HCT116 (cell line): ENCODE measurements around the gene VPS25.

Experiments
- EZH2 ChIP-seq: fragments of 200-600 bp; sonication (generic); IDR thresholded peaks from 2 replicates; pipeline ENCODE4 v1.6.1; 2017; ENCODE audit warnings: antibody characterized with exemption, mixed run types
- POLR2A ChIP-seq: IDR thresholded peaks from 2 replicates; pipeline ENCODE4 v1.7.0; 2011; ENCODE audit warnings: borderline replicate concordance; ENCODE audit not compliant: insufficient read depth, insufficient read length; ENCODE audit errors: extremely low read depth
- POLR2AphosphoS5 ChIP-seq: IDR thresholded peaks from 2 replicates; pipeline ENCODE4 v1.6.1; 2011; ENCODE audit warnings: mild to moderate bottlenecking, low read depth, low read length, moderate library complexity
- RAD21 ChIP-seq: IDR thresholded peaks from 2 replicates; pipeline ENCODE4 v1.6.1; 2012; ENCODE audit warnings: low read depth, mild to moderate bottlenecking
- TF ChIP-seq, protein P1 (sequence below), 3 experiments: fragments of 200-600 bp in 1 of 3; sonication (generic) in 1 of 3; IDR thresholded peaks in 2 of 3; conservative IDR thresholded peaks in 1 of 3; 2 replicates each; pipeline ENCODE4 v1.5.1; 2012 to 2017; ENCODE audit warnings: low read depth in 2 of 3, low read length in 2 of 3, antibody characterized with exemption in 1 of 3, borderline replicate concordance in 1 of 3, control low read depth in 1 of 3, mild to moderate bottlenecking in 1 of 3, mixed read lengths in 1 of 3, mixed run types in 1 of 3, moderate library complexity in 1 of 3; ENCODE audit not compliant: insufficient read depth in 1 of 3
- TF ChIP-seq, protein P2 (sequence below): IDR thresholded peaks from 2 replicates; pipeline ENCODE4 v1.6.1; 2012; ENCODE audit warnings: low read depth
- TF ChIP-seq, protein P3 (sequence below): IDR thresholded peaks from 2 replicates; pipeline ENCODE4 v1.6.1; 2012

DNA sequence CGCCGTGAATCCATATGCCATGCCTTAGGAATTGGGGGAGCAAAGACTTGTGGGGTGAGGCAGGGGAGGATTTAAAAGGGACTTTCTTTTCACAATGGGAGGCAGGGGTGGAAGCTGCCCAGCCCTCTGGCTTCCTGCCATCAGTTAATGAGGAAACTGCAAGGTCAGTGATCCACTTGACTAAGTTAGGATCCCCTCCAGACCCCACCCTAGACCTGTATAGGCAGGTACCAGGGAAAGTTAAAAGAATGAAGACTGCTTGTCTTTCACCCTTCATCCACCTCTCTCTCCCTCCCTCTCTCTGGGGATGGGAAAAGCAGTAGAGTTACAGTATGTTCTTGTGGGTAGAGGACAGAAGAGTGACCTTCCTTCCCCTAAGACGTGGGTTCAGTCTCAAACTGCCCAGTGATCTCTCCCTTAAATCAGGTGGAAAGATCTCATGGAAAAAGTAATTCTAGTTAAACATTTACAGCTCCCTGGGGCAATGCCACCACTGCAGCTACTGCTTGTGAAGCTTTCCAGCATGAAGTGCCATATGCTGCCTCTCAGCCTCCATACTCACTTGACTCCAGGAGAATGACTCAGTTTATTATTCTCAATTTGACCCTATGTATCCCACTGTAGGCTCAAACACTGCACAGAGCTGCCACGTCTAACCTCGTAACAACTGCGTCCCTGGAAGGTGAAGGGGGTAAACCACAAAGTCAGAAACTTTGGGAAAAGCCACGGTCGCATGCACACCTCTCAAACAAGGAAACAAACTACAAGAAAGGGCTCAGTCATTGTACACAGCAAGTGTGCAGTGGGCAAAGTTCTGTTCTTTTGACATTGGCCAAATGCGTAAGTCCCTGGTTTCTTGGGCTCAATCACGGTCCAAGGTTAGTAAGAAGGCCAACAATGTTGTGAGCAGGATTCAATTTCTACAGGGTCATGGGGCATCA lies 24.1 kb downstream of the VPS25 start:
- TF ChIP-seq, protein P1, sequence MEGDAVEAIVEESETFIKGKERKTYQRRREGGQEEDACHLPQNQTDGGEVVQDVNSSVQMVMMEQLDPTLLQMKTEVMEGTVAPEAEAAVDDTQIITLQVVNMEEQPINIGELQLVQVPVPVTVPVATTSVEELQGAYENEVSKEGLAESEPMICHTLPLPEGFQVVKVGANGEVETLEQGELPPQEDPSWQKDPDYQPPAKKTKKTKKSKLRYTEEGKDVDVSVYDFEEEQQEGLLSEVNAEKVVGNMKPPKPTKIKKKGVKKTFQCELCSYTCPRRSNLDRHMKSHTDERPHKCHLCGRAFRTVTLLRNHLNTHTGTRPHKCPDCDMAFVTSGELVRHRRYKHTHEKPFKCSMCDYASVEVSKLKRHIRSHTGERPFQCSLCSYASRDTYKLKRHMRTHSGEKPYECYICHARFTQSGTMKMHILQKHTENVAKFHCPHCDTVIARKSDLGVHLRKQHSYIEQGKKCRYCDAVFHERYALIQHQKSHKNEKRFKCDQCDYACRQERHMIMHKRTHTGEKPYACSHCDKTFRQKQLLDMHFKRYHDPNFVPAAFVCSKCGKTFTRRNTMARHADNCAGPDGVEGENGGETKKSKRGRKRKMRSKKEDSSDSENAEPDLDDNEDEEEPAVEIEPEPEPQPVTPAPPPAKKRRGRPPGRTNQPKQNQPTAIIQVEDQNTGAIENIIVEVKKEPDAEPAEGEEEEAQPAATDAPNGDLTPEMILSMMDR (IDR thresholded peaks at IDR 0.05 in 2 of 3, conservative IDR thresholded peaks at IDR 0.05 in 1 of 3; ENCODE audit: borderline replicate concordance in 1 of 3, insufficient read depth in 1 of 3, low read depth in 2 of 3, low read length in 2 of 3) = no peak
- TF ChIP-seq, protein P2, sequence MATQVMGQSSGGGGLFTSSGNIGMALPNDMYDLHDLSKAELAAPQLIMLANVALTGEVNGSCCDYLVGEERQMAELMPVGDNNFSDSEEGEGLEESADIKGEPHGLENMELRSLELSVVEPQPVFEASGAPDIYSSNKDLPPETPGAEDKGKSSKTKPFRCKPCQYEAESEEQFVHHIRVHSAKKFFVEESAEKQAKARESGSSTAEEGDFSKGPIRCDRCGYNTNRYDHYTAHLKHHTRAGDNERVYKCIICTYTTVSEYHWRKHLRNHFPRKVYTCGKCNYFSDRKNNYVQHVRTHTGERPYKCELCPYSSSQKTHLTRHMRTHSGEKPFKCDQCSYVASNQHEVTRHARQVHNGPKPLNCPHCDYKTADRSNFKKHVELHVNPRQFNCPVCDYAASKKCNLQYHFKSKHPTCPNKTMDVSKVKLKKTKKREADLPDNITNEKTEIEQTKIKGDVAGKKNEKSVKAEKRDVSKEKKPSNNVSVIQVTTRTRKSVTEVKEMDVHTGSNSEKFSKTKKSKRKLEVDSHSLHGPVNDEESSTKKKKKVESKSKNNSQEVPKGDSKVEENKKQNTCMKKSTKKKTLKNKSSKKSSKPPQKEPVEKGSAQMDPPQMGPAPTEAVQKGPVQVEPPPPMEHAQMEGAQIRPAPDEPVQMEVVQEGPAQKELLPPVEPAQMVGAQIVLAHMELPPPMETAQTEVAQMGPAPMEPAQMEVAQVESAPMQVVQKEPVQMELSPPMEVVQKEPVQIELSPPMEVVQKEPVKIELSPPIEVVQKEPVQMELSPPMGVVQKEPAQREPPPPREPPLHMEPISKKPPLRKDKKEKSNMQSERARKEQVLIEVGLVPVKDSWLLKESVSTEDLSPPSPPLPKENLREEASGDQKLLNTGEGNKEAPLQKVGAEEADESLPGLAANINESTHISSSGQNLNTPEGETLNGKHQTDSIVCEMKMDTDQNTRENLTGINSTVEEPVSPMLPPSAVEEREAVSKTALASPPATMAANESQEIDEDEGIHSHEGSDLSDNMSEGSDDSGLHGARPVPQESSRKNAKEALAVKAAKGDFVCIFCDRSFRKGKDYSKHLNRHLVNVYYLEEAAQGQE = no peak
- TF ChIP-seq RAD21 = no peak
- TF ChIP-seq, protein P3, sequence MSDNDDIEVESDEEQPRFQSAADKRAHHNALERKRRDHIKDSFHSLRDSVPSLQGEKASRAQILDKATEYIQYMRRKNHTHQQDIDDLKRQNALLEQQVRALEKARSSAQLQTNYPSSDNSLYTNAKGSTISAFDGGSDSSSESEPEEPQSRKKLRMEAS = no peak
- no peak for TF ChIP-seq EZH2
- TF ChIP-seq POLR2AphosphoS5 = no peak; the same call in 1 of the 2 replicates
- TF ChIP-seq POLR2A = no peak
